WTC11 (cell line): ENCODE results near the gene GINM1. TPM values are rescaled to one million over a fixed set of nuclear protein-coding genes. Genes with fewer than 3 reads are reported as not detected.
A peak's percentile ranks its signal among the peaks of the same experiment; 100 is the strongest.

Experiments
- ARID4B ChIP-seq: sonication (generic); formaldehyde crosslinking; IDR thresholded peaks from 2 replicates; pipeline ENCODE4 v1.8.0; 2023; ENCODE audit warnings: missing genetic modification reagents, mild to moderate bottlenecking, borderline replicate concordance
- ATF2 ChIP-seq: sonication (generic); formaldehyde crosslinking; IDR thresholded peaks from 2 replicates; pipeline ENCODE4 v1.8.1; 2022; ENCODE audit warnings: low read depth, missing genetic modification reagents, borderline replicate concordance
- CREM ChIP-seq: sonication (generic); formaldehyde crosslinking; IDR thresholded peaks from 2 replicates; pipeline ENCODE4 v1.8.1; 2022; ENCODE audit warnings: mild to moderate bottlenecking, missing genetic modification reagents, moderate library complexity
- ESRRA ChIP-seq: sonication (generic); formaldehyde crosslinking; IDR thresholded peaks from 2 replicates; pipeline ENCODE4 v1.8.1; 2022; ENCODE audit warnings: mild to moderate bottlenecking, missing genetic modification reagents, borderline replicate concordance
- ETV6 ChIP-seq: sonication (generic); formaldehyde crosslinking; IDR thresholded peaks from 2 replicates; pipeline ENCODE4 v1.8.1; 2022; ENCODE audit warnings: mild to moderate bottlenecking, missing genetic modification reagents
- FOXP1 ChIP-seq: sonication (generic); formaldehyde crosslinking; IDR thresholded peaks from 2 replicates; pipeline ENCODE4 v1.8.0; 2022; ENCODE audit warnings: missing genetic modification reagents, mild to moderate bottlenecking, moderate library complexity, borderline replicate concordance
- FOXP4 ChIP-seq: sonication (generic); formaldehyde crosslinking; IDR thresholded peaks from 2 replicates; pipeline ENCODE4 v1.8.0; 2022; ENCODE audit warnings: mild to moderate bottlenecking, missing genetic modification reagents
- GRHL2 ChIP-seq: fragments of 250-450 bp; sonication (Bioruptor Pico); IDR thresholded peaks from 2 replicates; pipeline ENCODE4 v1.8.0; 2022; ENCODE audit warnings: mild to moderate bottlenecking, moderate library complexity; ENCODE audit not compliant: insufficient replicate concordance, severe bottlenecking
- MYBL2 ChIP-seq: sonication (generic); formaldehyde crosslinking; IDR thresholded peaks from 2 replicates; pipeline ENCODE4 v1.8.1; 2023; ENCODE audit warnings: mild to moderate bottlenecking, moderate library complexity, missing genetic modification reagents
- NFATC4 ChIP-seq: fragments of 250-450 bp; sonication (Bioruptor Pico); IDR thresholded peaks from 2 replicates; pipeline ENCODE4 v1.9.0; 2021; ENCODE audit warnings: mild to moderate bottlenecking
- NR1H2 ChIP-seq: sonication (generic); formaldehyde crosslinking; IDR thresholded peaks from 2 replicates; pipeline ENCODE4 v1.9.0; 2021; ENCODE audit warnings: mild to moderate bottlenecking, moderate library complexity, missing genetic modification reagents
- NR3C1 ChIP-seq: sonication (generic); formaldehyde crosslinking; conservative IDR thresholded peaks from 2 replicates; pipeline ENCODE4 v1.8.1; 2023; ENCODE audit warnings: low read depth, mild to moderate bottlenecking, missing genetic modification reagents
- OVOL2 ChIP-seq: fragments of 250-450 bp; sonication (Bioruptor Pico); IDR thresholded peaks from 2 replicates; pipeline ENCODE4 v1.9.0; 2021; ENCODE audit warnings: mild to moderate bottlenecking, borderline replicate concordance
- RORB ChIP-seq: fragments of 250-450 bp; sonication (Bioruptor Pico); IDR thresholded peaks from 2 replicates; pipeline ENCODE4 v1.9.0; 2021; ENCODE audit warnings: mild to moderate bottlenecking
- SMAD4 ChIP-seq: sonication (generic); formaldehyde crosslinking; IDR thresholded peaks from 2 replicates; pipeline ENCODE4 v1.8.0; 2022; ENCODE audit warnings: mild to moderate bottlenecking, missing genetic modification reagents
- ZBTB43 ChIP-seq: sonication (generic); formaldehyde crosslinking; IDR thresholded peaks from 2 replicates; pipeline ENCODE4 v1.8.1; 2023; ENCODE audit warnings: mild to moderate bottlenecking, missing genetic modification reagents
- ZNF138 ChIP-seq: sonication (generic); formaldehyde crosslinking; conservative IDR thresholded peaks from 2 replicates; pipeline ENCODE4 v1.8.1; 2022; ENCODE audit warnings: mild to moderate bottlenecking, moderate library complexity, missing genetic modification reagents
- ZNF219 ChIP-seq: sonication (generic); formaldehyde crosslinking; IDR thresholded peaks from 2 replicates; pipeline ENCODE4 v1.8.0; 2023; ENCODE audit warnings: missing genetic modification reagents, mild to moderate bottlenecking, borderline replicate concordance
- ZNF263 ChIP-seq: sonication (generic); formaldehyde crosslinking; IDR thresholded peaks from 2 replicates; pipeline ENCODE4 v1.8.1; 2022; ENCODE audit warnings: low read depth, mild to moderate bottlenecking, moderate library complexity, missing genetic modification reagents
- ZNF396 ChIP-seq: fragments of 250-450 bp; sonication (Bioruptor Pico); IDR thresholded peaks from 2 replicates; pipeline ENCODE4 v1.8.0; 2021; ENCODE audit warnings: mild to moderate bottlenecking, moderate library complexity, borderline replicate concordance
- ZNF425 ChIP-seq: fragments of 250-450 bp; sonication (Bioruptor Pico); conservative IDR thresholded peaks from 2 replicates; pipeline ENCODE4 v1.9.0; 2021; ENCODE audit warnings: mild to moderate bottlenecking
- ZNF532 ChIP-seq: fragments of 250-450 bp; sonication (Bioruptor Pico); IDR thresholded peaks from 2 replicates; pipeline ENCODE4 v1.9.0; 2021; ENCODE audit warnings: mild to moderate bottlenecking, borderline replicate concordance
- total RNA-seq: library from RNA; stranded (reverse); gene quantifications from 3 replicates; pipeline ENCODE4 v1.2.3, GENCODE V29; 2021

The GINM1 gene
- total RNA-seq, 1 experiment from 2014 or later = 16.8 TPM

- TF ChIP-seq ZNF396 (no peak), GRHL2 (CRISPR knock-in tag) (no peak), NR3C1 (no peak), FOXP4 (CRISPR knock-in tag) (0 out of 2 replicates have a peak, but pooled peaks have one; percentile 46), ATF2 (CRISPR knock-in tag) (no peak), FOXP1 (0 out of 2 replicates have a peak, but pooled peaks have one; percentile 18), ESRRA (CRISPR knock-in tag) (no peak), ZNF219 (no peak), NR1H2 (CRISPR knock-in tag) (no peak), RORB (CRISPR knock-in tag) (no peak), ZNF263 (no peak), SMAD4 (no peak), OVOL2 (CRISPR knock-in tag) (no peak), ZNF425 (CRISPR knock-in tag) (no peak), NFATC4 (CRISPR knock-in tag) (no peak), ZNF532 (no peak), ETV6 (CRISPR knock-in tag) (peak; percentile 86), ARID4B (CRISPR knock-in tag) (peak; percentile 72; the same call in 1 of the 2 replicates), MYBL2 (CRISPR knock-in tag) (peak; percentile 48; the same call in 1 of the 2 replicates), CREM (CRISPR knock-in tag) (peak; percentile 99), ZBTB43 (CRISPR knock-in tag) (no peak), ZNF138 (CRISPR knock-in tag) (no peak)
Measured at GRCh38 chr6:149545754-149546471, 20.3 kb upstream of the GINM1 start, which contains the start of gene PPIL4 (continued).
